HL-60 (cell line): ENCODE measurements around the gene TCP1.
"Not testable (repeated sequence)": the region's sequence is repeated elsewhere in the genome, so short reads cannot be mapped to it uniquely, and the experiment has no call there.

Experiments
- DNase-seq, 2 experiments: peaks; one replicate each; pipeline ENCODE4 v3.0.0-alpha.2; 2010 to 2020; ENCODE audit warnings: low read depth in 1 of 2, low spot score in 1 of 2
- H3K27ac ChIP-seq: fragments of 250-450 bp; sonication (Bioruptor Pico); replicated peaks from 2 replicates; pipeline ENCODE4 v1.5.1; 2020; ENCODE audit warnings: mild to moderate bottlenecking, moderate library complexity
- H3K27me3 ChIP-seq: fragments of 250-450 bp; sonication (Bioruptor Pico); 2 replicates; pipeline ENCODE4 v1.5.1; 2021; ENCODE audit warnings: mild to moderate bottlenecking, moderate library complexity; ENCODE audit not compliant: insufficient read depth, poor library complexity, severe bottlenecking
- H3K4me3 ChIP-seq: replicated peaks from 2 replicates; pipeline ENCODE4 v1.5.1; 2011; ENCODE audit warnings: mild to moderate bottlenecking, control low read depth, low read length; ENCODE audit not compliant: insufficient read depth
- GABPA ChIP-seq: IDR thresholded peaks from 2 replicates; pipeline ENCODE4 v1.6.1; 2012; ENCODE audit warnings: low read depth
- POLR2AphosphoS5 ChIP-seq: IDR thresholded peaks from 2 replicates; pipeline ENCODE4 v1.6.1; 2012; ENCODE audit warnings: low read depth
- SPI1 ChIP-seq: IDR thresholded peaks from 2 replicates; pipeline ENCODE4 v1.6.1; 2012; ENCODE audit warnings: low read depth, mild to moderate bottlenecking, borderline replicate concordance
- TF ChIP-seq, protein P1 (sequence below): IDR thresholded peaks from 2 replicates; pipeline ENCODE4 v1.6.1; 2012; ENCODE audit warnings: low read depth; ENCODE audit not compliant: insufficient replicate concordance
- TF ChIP-seq, protein P2 (sequence below): IDR thresholded peaks from one replicate; pipeline ENCODE4 v1.5.1; 2011; ENCODE audit warnings: low read length, control low read depth, inconsistent platforms; ENCODE audit not compliant: insufficient read depth

The TCP1 gene

DNA sequence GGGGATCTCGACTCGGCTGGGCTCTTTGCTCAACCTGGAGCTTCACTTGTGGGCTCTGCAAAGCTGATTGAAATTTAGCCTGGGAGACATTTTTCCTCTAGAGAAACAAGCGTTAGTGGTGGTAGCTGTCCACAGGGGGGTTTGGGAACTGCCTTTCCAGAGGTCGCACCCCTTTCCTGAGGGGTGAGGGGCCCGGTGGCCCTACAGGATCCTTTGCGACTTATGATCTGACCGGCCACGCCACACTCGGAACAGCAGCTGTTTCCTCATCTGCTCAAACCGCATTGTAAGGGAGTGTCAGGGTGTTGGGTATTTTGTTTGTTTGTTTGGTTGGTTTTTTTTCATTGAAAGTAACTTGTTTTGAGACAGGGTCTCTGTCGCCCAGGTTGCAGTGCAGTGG lies 31.7 kb upstream of the TCP1 start:
- TF ChIP-seq POLR2AphosphoS5, result 0 out of 2 replicates have a peak, but pooled peaks have one; percentile 60
- TF ChIP-seq, protein P1, sequence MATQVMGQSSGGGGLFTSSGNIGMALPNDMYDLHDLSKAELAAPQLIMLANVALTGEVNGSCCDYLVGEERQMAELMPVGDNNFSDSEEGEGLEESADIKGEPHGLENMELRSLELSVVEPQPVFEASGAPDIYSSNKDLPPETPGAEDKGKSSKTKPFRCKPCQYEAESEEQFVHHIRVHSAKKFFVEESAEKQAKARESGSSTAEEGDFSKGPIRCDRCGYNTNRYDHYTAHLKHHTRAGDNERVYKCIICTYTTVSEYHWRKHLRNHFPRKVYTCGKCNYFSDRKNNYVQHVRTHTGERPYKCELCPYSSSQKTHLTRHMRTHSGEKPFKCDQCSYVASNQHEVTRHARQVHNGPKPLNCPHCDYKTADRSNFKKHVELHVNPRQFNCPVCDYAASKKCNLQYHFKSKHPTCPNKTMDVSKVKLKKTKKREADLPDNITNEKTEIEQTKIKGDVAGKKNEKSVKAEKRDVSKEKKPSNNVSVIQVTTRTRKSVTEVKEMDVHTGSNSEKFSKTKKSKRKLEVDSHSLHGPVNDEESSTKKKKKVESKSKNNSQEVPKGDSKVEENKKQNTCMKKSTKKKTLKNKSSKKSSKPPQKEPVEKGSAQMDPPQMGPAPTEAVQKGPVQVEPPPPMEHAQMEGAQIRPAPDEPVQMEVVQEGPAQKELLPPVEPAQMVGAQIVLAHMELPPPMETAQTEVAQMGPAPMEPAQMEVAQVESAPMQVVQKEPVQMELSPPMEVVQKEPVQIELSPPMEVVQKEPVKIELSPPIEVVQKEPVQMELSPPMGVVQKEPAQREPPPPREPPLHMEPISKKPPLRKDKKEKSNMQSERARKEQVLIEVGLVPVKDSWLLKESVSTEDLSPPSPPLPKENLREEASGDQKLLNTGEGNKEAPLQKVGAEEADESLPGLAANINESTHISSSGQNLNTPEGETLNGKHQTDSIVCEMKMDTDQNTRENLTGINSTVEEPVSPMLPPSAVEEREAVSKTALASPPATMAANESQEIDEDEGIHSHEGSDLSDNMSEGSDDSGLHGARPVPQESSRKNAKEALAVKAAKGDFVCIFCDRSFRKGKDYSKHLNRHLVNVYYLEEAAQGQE, result no peak
- no peaks in the 10 kb centered on the region for H3K27me3 ChIP-seq
- DNase-seq, result peak in 1 of 2 experiments; percentile 63
- H3K27ac ChIP-seq, result peak overlapping the region; percentile 83
- H3K4me3 ChIP-seq, result no peak overlapping the region

DNA sequence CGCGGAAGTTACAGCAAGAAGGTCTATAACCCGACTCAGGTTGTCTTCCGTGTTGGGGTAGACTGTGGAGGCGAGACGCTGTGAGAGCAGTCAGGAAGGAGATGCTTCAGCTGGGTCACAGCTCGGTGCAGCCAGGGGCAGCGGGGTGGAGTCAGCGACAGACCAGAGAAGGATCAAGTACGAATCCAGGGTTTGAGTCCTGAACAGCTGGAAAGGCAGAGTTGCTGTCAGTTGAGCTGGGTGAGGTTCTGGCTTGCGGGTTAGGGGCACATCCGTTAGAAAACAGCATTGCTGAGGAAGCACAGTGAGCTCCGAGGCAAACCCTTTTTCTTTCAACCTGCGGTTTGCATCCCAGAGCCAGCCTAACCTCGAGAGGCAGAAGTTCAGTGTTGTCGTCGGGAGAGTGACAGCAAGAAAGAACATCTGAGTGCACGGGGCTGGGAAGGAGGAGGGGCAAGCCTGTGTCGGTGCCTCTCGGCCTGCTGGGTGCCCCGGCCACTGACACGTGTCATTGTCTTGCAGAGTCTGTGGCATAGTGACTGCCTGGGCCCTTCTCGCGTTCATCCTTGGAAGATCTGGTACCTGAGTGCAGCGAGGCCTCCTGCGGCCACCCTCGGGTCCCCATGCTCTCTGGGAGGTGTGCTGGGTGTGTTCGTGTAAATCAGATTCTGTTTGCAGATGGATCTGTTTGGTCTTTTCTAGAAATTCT lies 30.7 kb upstream of the TCP1 start:
- Histone ChIP-seq H3K27me3 (no peaks in the 10 kb centered on the region), H3K4me3 (peak overlapping the region; percentile 20), H3K27ac (peak overlapping the region; percentile 83)
- TF ChIP-seq POLR2AphosphoS5 (peak; percentile 85), GABPA (0 out of 2 replicates have a peak, but pooled peaks have one; percentile 17), SPI1 (no peak; the same call in 1 of the 2 replicates)
- TF ChIP-seq, protein P1, result no peak
- TF ChIP-seq, protein P2, sequence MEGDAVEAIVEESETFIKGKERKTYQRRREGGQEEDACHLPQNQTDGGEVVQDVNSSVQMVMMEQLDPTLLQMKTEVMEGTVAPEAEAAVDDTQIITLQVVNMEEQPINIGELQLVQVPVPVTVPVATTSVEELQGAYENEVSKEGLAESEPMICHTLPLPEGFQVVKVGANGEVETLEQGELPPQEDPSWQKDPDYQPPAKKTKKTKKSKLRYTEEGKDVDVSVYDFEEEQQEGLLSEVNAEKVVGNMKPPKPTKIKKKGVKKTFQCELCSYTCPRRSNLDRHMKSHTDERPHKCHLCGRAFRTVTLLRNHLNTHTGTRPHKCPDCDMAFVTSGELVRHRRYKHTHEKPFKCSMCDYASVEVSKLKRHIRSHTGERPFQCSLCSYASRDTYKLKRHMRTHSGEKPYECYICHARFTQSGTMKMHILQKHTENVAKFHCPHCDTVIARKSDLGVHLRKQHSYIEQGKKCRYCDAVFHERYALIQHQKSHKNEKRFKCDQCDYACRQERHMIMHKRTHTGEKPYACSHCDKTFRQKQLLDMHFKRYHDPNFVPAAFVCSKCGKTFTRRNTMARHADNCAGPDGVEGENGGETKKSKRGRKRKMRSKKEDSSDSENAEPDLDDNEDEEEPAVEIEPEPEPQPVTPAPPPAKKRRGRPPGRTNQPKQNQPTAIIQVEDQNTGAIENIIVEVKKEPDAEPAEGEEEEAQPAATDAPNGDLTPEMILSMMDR, result no peak
- DNase-seq, result peak; percentile 92 to 97

DNA sequence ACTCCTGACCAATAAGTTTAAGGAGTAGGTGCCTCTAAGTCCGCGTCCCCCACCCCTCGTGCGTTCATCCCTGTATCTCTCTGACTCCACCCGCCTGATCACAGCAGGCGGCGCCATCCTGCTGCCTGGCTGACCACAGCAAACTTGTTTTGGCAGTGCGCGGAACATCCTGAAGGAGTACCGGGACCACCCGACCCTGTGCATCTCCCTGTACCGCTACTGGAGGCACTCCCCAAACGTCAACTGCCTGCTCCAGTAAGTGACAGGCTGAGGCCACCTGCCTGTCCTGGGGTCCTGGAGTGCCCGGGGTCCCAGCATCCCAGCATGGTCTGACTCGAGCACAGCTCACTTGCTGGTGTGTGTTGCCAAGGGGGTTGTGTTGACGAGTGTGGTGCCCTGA lies 29.7 kb upstream of the TCP1 start:
- H3K27ac ChIP-seq, result peak overlapping the region; percentile 83
- TF ChIP-seq, protein P1, result no peak
- TF ChIP-seq SPI1, result no peak
- no peak overlapping the region for H3K4me3 ChIP-seq
- no peaks in the 10 kb centered on the region for H3K27me3 ChIP-seq
- DNase-seq, result no peak

DNA sequence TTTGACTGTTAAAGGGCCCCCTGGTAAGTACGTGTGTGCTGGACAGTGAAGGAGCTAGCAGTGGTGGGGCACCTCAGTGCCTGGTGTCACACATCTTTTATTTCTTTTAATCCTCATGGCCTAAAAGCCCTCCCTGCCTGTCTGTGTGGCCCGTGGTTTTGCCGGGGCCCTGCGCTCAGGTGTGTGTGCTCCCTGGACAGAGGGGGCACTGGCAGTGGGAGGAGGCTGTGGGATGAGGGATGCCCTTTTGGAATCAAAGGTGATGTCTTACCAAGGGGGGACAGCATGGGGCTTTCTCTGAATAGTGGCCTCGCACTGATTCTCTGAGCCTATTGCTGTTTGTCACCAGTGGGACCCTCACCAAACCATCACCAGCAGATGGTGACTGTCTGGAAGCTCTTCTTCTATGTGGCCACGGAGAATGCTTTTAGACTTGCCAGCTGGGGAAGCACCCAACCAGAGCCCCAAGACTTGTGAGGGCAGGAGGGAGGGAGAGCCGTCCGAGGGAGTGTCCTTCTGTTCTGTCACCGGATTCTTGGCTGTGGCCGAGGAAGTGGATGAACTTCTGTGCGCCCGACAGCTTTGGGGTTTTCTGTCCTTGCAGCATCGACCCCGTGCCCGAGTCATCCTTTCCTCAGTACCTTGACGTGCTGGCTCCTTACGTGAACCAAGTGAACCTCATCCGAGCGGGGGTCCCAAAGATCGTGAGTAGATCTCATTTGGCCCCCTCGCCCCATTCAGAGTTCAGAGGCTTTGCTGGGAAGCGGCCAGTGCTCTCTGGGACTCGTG lies 28.7 kb upstream of the TCP1 start:
- Histone ChIP-seq H3K27me3 (no peaks in the 10 kb centered on the region), H3K27ac (no peak overlapping the region), H3K4me3 (no peak overlapping the region)
- TF ChIP-seq SPI1, result no peak
- no peak for TF ChIP-seq POLR2AphosphoS5
- TF ChIP-seq, protein P2, result no peak
- TF ChIP-seq GABPA, result no peak
- TF ChIP-seq, protein P1, result no peak
- DNase-seq, result no peak

DNA sequence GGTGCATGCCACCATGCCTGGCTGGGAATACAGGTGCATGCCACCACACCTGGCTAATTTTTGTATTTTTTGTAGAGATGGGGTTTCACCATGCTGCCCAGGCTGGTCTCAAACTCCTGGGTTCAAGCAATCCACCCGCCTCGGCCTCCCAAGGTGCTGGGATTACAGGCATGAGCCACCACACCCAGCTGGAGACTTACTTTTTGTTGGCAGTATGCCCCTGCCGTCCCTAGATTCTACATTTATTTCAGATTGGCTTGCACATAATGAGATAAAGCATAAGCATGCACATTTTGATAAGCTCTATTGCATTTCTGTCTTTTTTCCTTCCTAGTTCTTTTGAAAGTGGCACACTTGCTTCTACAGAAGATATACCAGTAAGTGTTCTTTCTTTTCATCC lies 27.4 kb upstream of the TCP1 start:
- H3K27me3 ChIP-seq, DNase-seq, H3K27ac ChIP-seq, H3K4me3 ChIP-seq: not testable (repeated sequence)
